ENCODE results near the gene SLC45A3.

GRCh38 chr1:205709640-205710039 is 29.3 kb upstream of the SLC45A3 start:
- no peak for TF ChIP-seq JUN (IDR thresholded peaks at IDR 0.05; ENCODE audit: borderline replicate concordance, insufficient read depth, insufficient read length, low read depth)
- no peak for TF ChIP-seq CTCF (IDR thresholded peaks at IDR 0.05; ENCODE audit: extremely low read depth in 1 of 2, insufficient read depth in 1 of 2, low read depth in 1 of 2, low read length in 2 of 2)
- TF ChIP-seq POLR2A (IDR thresholded peaks at IDR 0.05; ENCODE audit: low read depth, low read length) = no peak
- no peak for TF ChIP-seq POLR2AphosphoS5 (IDR thresholded peaks at IDR 0.05; ENCODE audit: insufficient read depth, low read depth, low read length)
- TF ChIP-seq MAX (IDR thresholded peaks at IDR 0.05; ENCODE audit: insufficient read depth, insufficient read length) = no peak
- TF ChIP-seq MYC (IDR thresholded peaks at IDR 0.05; ENCODE audit: low read depth, low read length) = no peak
- TF ChIP-seq GATA2 (IDR thresholded peaks at IDR 0.05; ENCODE audit: insufficient read depth, insufficient read length, low read depth, low read length) = no peak

Measured in endothelial cell of umbilical vein (primary cell).